Prostate gland (tissue), 2 donors: ENCODE data around the gene TBXA2R.

ENCODE experiments used
- POLR2A ChIP-seq: fragments of 450-650 bp; IDR thresholded peaks from one replicate; pipeline ENCODE4 v1.6.1; 2016; ENCODE audit warnings: antibody characterized with exemption, mild to moderate bottlenecking
- POLR2AphosphoS5 ChIP-seq: sonication (generic); formaldehyde crosslinking; IDR thresholded peaks from one replicate; pipeline ENCODE4 v1.6.1; 2017; ENCODE audit warnings: antibody characterized with exemption
- TF ChIP-seq, protein P1 (sequence below), 4 experiments: fragments of 200-600 bp in 2 of 4; fragments of 450-650 bp in 2 of 4; sonication (generic) in 2 of 4; IDR thresholded peaks; 1 replicate in 3 of 4; 2 replicates in 1 of 4; pipeline ENCODE4 v1.5.1; 2016 to 2019; ENCODE audit warnings: antibody characterized with exemption in 4 of 4, mild to moderate bottlenecking in 2 of 4, moderate library complexity in 2 of 4

DNA sequence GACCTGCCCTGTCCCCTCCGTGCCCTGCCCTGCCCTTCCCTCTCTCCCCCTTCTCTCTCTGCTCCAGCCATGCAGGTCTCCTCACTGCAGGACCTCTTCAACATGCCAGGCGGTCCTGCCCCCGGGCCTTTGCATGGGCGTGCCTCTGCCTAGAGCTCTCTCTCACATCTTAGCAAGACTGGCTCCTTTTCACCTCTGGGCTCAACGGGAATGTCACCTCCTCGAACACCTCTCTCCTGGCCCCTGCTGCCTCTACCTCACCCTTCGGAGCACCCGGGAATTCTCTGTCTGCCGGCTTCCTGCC, 54.9 kb downstream of the TBXA2R start:
- TF ChIP-seq, protein P1, sequence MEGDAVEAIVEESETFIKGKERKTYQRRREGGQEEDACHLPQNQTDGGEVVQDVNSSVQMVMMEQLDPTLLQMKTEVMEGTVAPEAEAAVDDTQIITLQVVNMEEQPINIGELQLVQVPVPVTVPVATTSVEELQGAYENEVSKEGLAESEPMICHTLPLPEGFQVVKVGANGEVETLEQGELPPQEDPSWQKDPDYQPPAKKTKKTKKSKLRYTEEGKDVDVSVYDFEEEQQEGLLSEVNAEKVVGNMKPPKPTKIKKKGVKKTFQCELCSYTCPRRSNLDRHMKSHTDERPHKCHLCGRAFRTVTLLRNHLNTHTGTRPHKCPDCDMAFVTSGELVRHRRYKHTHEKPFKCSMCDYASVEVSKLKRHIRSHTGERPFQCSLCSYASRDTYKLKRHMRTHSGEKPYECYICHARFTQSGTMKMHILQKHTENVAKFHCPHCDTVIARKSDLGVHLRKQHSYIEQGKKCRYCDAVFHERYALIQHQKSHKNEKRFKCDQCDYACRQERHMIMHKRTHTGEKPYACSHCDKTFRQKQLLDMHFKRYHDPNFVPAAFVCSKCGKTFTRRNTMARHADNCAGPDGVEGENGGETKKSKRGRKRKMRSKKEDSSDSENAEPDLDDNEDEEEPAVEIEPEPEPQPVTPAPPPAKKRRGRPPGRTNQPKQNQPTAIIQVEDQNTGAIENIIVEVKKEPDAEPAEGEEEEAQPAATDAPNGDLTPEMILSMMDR (IDR thresholded peaks at IDR 0.05), result no peak
- no peak for TF ChIP-seq POLR2A
- TF ChIP-seq POLR2AphosphoS5, result no peak
